GM10266 (cell line): Measurements from ENCODE around the gene TANC1.
"Not testable (repeated sequence)": the region's sequence is repeated elsewhere in the genome, so short reads cannot be mapped to it uniquely, and the experiment has no call there.

Experiments used
- DNase-seq: peaks from one replicate; pipeline ENCODE4 v3.0.0; 2012; ENCODE audit errors: extremely low spot score
- TF ChIP-seq, protein P1 (sequence below): IDR thresholded peaks from 2 replicates; pipeline ENCODE4 v1.5.1; 2012; ENCODE audit warnings: mild to moderate bottlenecking, low read depth; ENCODE audit not compliant: control insufficient read depth, insufficient read depth; ENCODE audit errors: missing control alignments

TANC1 gene

DNA sequence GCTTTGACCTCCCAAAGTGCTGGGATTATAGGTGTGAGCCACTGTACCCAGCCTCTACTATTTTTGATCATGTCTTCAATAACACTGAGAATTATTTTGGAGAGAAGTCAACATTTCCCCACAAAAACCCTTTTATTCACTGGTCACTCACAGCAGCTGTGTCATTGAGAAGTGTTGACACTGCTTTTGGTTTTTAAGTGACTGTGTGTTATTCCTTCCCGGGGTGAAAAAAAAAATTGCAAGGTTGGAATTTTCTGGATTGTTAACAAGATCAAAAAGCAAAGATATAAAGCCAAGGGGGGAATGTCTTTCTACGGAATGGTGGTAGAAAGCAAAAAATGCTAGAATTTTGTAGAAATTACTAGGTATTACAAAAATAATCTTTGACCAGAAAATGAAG is 61.5 kb downstream of the TANC1 start:
- no peak for DNase-seq
- TF ChIP-seq, protein P1, sequence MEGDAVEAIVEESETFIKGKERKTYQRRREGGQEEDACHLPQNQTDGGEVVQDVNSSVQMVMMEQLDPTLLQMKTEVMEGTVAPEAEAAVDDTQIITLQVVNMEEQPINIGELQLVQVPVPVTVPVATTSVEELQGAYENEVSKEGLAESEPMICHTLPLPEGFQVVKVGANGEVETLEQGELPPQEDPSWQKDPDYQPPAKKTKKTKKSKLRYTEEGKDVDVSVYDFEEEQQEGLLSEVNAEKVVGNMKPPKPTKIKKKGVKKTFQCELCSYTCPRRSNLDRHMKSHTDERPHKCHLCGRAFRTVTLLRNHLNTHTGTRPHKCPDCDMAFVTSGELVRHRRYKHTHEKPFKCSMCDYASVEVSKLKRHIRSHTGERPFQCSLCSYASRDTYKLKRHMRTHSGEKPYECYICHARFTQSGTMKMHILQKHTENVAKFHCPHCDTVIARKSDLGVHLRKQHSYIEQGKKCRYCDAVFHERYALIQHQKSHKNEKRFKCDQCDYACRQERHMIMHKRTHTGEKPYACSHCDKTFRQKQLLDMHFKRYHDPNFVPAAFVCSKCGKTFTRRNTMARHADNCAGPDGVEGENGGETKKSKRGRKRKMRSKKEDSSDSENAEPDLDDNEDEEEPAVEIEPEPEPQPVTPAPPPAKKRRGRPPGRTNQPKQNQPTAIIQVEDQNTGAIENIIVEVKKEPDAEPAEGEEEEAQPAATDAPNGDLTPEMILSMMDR = no peak

DNA sequence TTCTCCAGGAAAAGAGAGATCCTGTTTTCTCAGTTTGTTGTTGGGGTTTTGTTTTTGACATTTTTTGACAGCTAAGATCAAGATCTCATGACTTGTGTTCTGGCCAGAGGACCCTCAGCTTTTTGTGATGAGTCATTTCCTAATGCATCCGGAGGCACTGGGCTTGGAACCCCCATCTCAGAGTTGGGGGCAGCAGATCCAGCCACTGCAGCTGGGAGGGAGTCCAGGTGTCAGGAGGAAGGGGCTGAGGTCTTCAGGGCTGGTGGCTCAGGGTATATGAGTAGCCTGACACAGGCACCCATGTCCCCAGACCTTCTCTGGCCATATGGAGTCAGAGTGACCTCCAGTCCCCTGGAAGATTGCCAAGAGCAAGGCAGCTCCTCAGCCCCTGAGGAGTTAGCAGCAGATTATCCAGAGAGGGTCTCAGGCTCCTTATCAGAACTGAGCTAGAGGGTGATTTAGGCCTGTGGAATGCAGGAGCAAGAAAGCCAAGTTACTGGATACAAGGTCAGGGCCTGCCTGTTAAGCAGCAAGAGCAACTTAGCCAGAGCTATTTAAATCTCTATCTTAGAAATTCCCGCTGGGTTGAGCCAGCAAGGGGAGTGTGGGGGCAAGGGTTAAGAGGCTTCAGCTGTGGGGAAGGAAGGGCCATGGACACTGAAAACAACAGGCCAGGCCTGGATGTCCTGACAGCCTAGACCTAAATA is 62.4 kb downstream of the TANC1 start:
- TF ChIP-seq, protein P1 = no peak
- DNase-seq = no peak

GRCh38 chr2:159032146-159032545 is 63.7 kb downstream of the TANC1 start:
- DNase-seq = no peak
- TF ChIP-seq, protein P1 = no peak

DNA sequence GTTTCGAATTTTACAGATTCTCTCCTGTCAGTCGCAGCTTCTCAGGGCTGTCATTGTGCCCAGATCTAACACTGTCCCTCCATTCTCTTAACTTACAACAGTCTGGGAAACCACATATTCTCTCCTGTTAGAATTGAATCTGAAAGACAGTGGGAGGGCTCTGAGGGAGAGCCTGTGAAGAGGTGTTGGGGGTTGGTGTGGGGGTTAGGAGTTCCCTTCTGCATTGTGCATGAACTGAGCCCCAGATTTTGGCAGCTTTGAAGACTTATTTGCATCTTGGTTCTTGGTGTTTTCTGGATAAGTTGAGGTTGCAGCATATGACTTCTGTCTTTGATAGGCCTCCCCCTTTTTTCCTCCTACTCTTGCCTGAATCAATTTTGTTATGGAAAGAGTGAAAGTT is 64.1 kb downstream of the TANC1 start:
- TF ChIP-seq, protein P1 = no peak
- DNase-seq = no peak

DNA sequence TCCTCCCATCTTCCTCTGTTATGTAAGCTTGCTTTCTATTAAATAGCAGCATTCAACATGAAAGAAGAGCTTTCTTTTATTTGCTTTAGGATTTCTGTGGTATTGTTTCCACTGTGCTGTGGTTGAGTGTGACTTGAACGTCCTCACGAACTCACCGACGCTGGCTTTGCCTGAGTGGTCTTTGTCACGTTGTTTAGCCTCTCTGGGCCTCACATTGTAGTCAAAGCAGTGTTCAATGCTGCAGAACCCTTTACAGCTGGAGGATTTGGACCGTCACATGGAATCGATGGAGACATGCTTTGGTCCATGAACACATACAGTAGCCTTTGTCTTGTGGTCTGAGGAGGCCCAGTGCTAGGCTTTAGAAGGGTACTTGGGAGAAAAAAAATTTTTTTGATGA is 66.3 kb downstream of the TANC1 start:
- TF ChIP-seq, protein P1 = no peak
- no peak for DNase-seq

GRCh38 chr2:159035790-159036411 is 67.5 kb downstream of the TANC1 start:
- TF ChIP-seq, protein P1 = peak; percentile 22
- DNase-seq = no peak

- DNase-seq = not testable (repeated sequence)
Observed at GRCh38 chr2:159036461-159036860, 68.0 kb downstream of the TANC1 start.

DNA sequence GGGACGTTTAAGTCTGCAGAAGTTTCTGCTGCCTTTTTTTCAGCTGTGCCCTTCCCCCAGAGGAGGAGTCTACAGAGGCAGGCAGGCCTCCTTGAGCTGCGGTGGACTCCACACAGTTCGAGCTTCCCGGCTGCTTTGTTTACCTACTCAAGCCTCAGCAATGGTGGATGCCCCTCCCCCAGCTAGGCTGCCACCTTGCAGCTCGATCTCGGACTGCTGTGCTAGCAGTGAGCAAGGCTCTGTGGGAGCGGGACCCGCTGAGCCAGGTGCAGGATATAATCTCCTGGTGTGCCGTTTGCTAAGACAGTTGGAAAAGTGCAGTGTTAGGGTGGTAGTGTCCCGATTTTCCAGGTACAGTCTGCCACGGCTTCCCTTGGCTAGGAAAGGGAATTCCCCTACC is 72.9 kb downstream of the TANC1 start:
- DNase-seq = not testable (repeated sequence)
